GM23338 (cell line): ENCODE measurements around the gene ZNF438.

Experiments used
- CREB1 ChIP-seq: fragments of 250-450 bp; sonication (Bioruptor Pico); IDR thresholded peaks from 2 replicates; pipeline ENCODE4 v1.5.0; 2020; ENCODE audit warnings: low read depth, mild to moderate bottlenecking, moderate library complexity
- EZH2 ChIP-seq: fragments of 200-600 bp; sonication (generic); IDR thresholded peaks from one replicate; pipeline ENCODE4 v1.8.0; 2017; ENCODE audit warnings: antibody characterized with exemption, mild to moderate bottlenecking, low read depth; ENCODE audit not compliant: unreplicated experiment
- EZH2phosphoT487 ChIP-seq: fragments of 200-600 bp; sonication (generic); IDR thresholded peaks from one replicate; pipeline ENCODE4 v1.8.1; 2018; ENCODE audit warnings: antibody characterized with exemption; ENCODE audit not compliant: unreplicated experiment
- JUNB ChIP-seq: IDR thresholded peaks from one replicate; pipeline ENCODE4 v1.6.1; 2016; ENCODE audit warnings: antibody characterized with exemption; ENCODE audit not compliant: unreplicated experiment
- TF ChIP-seq, protein P1 (sequence below), 2 experiments: fragments of 200-600 bp in 1 of 2; sonication (generic) in 1 of 2; conservative IDR thresholded peaks; 2 replicates each; pipeline versions ENCODE4 v1.5.1 to v1.6.1; 2016 to 2017; ENCODE audit warnings: antibody characterized with exemption in 2 of 2, low read depth in 2 of 2, mild to moderate bottlenecking in 2 of 2, moderate library complexity in 1 of 2

DNA sequence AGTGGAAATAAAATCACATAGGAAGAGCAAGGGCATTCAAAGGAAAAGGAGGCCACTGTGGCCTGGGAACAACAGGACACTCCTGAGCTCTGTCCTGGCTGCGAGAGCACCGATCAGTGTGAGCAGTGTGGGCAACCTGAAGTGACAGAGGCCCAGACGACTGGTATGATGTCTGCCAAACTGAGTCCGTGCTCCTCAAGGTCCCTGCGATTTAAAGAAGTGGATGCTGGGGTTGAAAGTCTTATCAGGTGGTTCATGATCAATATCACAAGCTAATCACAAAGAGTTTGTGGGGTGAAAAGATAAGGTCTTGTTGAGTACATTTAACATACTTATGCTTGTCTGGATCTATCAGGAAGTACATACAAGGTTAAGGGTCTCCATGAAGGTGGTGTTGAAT lies 176.5 kb downstream of the ZNF438 start:
- no peak for TF ChIP-seq EZH2phosphoT487
- TF ChIP-seq, protein P1, sequence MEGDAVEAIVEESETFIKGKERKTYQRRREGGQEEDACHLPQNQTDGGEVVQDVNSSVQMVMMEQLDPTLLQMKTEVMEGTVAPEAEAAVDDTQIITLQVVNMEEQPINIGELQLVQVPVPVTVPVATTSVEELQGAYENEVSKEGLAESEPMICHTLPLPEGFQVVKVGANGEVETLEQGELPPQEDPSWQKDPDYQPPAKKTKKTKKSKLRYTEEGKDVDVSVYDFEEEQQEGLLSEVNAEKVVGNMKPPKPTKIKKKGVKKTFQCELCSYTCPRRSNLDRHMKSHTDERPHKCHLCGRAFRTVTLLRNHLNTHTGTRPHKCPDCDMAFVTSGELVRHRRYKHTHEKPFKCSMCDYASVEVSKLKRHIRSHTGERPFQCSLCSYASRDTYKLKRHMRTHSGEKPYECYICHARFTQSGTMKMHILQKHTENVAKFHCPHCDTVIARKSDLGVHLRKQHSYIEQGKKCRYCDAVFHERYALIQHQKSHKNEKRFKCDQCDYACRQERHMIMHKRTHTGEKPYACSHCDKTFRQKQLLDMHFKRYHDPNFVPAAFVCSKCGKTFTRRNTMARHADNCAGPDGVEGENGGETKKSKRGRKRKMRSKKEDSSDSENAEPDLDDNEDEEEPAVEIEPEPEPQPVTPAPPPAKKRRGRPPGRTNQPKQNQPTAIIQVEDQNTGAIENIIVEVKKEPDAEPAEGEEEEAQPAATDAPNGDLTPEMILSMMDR (conservative IDR thresholded peaks at IDR 0.05; ENCODE audit: low read depth in 2 of 2), result no peak
- no peak for TF ChIP-seq EZH2
- no peak for TF ChIP-seq CREB1 (CRISPR knock-in tag)
- no peak for TF ChIP-seq JUNB
